ES-I3 (cell line): ENCODE measurements around the gene TBX1.
A peak's percentile ranks its signal among the peaks of the same experiment; 100 is the strongest.

Source experiments
- H3K36me3 ChIP-seq: 2 replicates; pipeline ENCODE4 v1.6.1; 2013; ENCODE audit warnings: mild to moderate bottlenecking, low read length, control low read depth, moderate library complexity; ENCODE audit not compliant: insufficient read depth
- H3K4me1 ChIP-seq: 2 replicates; pipeline ENCODE4 v1.6.1; 2013; ENCODE audit warnings: mild to moderate bottlenecking, control low read depth, low read length; ENCODE audit not compliant: insufficient read depth
- H3K9ac ChIP-seq: 2 replicates; pipeline ENCODE4 v1.6.1; 2013; ENCODE audit warnings: low read depth, mild to moderate bottlenecking, low read length, moderate library complexity
- H3K9me3 ChIP-seq: 2 replicates; pipeline ENCODE4 v1.6.1; 2013; ENCODE audit warnings: mild to moderate bottlenecking, low read length, moderate library complexity; ENCODE audit not compliant: control insufficient read depth, insufficient read depth

Gene TBX1

GRCh38 chr22:19728836-19729235 lies 31.7 kb upstream of the TBX1 start:
- no peaks in the 10 kb centered on the region for H3K9me3 ChIP-seq
- H3K4me1 ChIP-seq, result no peaks in the 10 kb centered on the region
- no peaks in the 10 kb centered on the region for H3K36me3 ChIP-seq
- H3K9ac ChIP-seq, result no peak overlapping the region

GRCh38 chr22:19729507-19729906 lies 31.1 kb upstream of the TBX1 start:
- Histone ChIP-seq H3K9ac (no peak overlapping the region), H3K4me1 (no peaks in the 10 kb centered on the region), H3K9me3 (no peaks in the 10 kb centered on the region)

GRCh38 chr22:19730198-19730597 lies 30.4 kb upstream of the TBX1 start:
- no peaks in the 10 kb centered on the region for H3K4me1 ChIP-seq
- H3K9ac ChIP-seq, result no peak overlapping the region
- no peaks in the 10 kb centered on the region for H3K36me3 ChIP-seq
- no peaks in the 10 kb centered on the region for H3K9me3 ChIP-seq

More at GRCh38 chr22:19729507-19729906, 31.1 kb upstream of the TBX1 start:
- no peaks in the 10 kb centered on the region for H3K36me3 ChIP-seq

GRCh38 chr22:19730655-19731360 lies 29.8 kb upstream of the TBX1 start:
- no peaks in the 10 kb centered on the region for H3K9me3 ChIP-seq
- no peaks in the 10 kb centered on the region for H3K36me3 ChIP-seq
- H3K9ac ChIP-seq, result peak overlapping the region; percentile 16; the same call in 1 of the 2 replicates
- H3K4me1 ChIP-seq, result no peaks in the 10 kb centered on the region

- Histone ChIP-seq H3K9me3 (no peaks in the 10 kb centered on the region), H3K36me3 (no peaks in the 10 kb centered on the region), H3K9ac (no peak overlapping the region), H3K4me1 (no peaks in the 10 kb centered on the region)
Observed at GRCh38 chr22:19731361-19732135, 29.0 kb upstream of the TBX1 start.

- H3K9me3 ChIP-seq, result no peaks in the 10 kb centered on the region
Observed at GRCh38 chr22:19732403-19733113, 28.0 kb upstream of the TBX1 start.

GRCh38 chr22:19733755-19734154 lies 26.8 kb upstream of the TBX1 start:
- Histone ChIP-seq H3K36me3 (no peaks in the 10 kb centered on the region), H3K9ac (no peak overlapping the region), H3K9me3 (no peaks in the 10 kb centered on the region), H3K4me1 (peaks cover 6% of the 10 kb centered on the region; the same call in 1 of the 2 replicates)

More at GRCh38 chr22:19732403-19733113, 28.0 kb upstream of the TBX1 start:
- Histone ChIP-seq H3K9ac (no peak overlapping the region), H3K36me3 (no peaks in the 10 kb centered on the region), H3K4me1 (no peaks in the 10 kb centered on the region)

GRCh38 chr22:19734163-19734562 lies 26.4 kb upstream of the TBX1 start:
- H3K9me3 ChIP-seq, result no peaks in the 10 kb centered on the region
- H3K36me3 ChIP-seq, result no peaks in the 10 kb centered on the region
- H3K9ac ChIP-seq, result no peak overlapping the region
- H3K4me1 ChIP-seq, result peaks cover 8% of the 10 kb centered on the region; the same call in 1 of the 2 replicates

GRCh38 chr22:19734837-19735382 lies 25.7 kb upstream of the TBX1 start:
- Histone ChIP-seq H3K9ac (no peak overlapping the region), H3K9me3 (no peaks in the 10 kb centered on the region), H3K4me1 (peaks cover 8% of the 10 kb centered on the region; the same call in 1 of the 2 replicates), H3K36me3 (no peaks in the 10 kb centered on the region)

GRCh38 chr22:19735665-19736510 lies 24.7 kb upstream of the TBX1 start:
- H3K4me1 ChIP-seq, result peaks cover 8% of the 10 kb centered on the region; the same call in 1 of the 2 replicates

GRCh38 chr22:19737846-19738663 lies 22.5 kb upstream of the TBX1 start:
- Histone ChIP-seq H3K4me1 (peaks cover 8% of the 10 kb centered on the region; the same call in 1 of the 2 replicates), H3K9me3 (no peaks in the 10 kb centered on the region), H3K9ac (no peak overlapping the region), H3K36me3 (no peaks in the 10 kb centered on the region)

More at GRCh38 chr22:19735665-19736510, 24.7 kb upstream of the TBX1 start:
- Histone ChIP-seq H3K36me3 (no peaks in the 10 kb centered on the region), H3K9me3 (no peaks in the 10 kb centered on the region), H3K9ac (no peak overlapping the region)

GRCh38 chr22:19738664-19739447 lies 21.7 kb upstream of the TBX1 start:
- no peak overlapping the region for H3K9ac ChIP-seq
- peaks cover 8% of the 10 kb centered on the region; the same call in 1 of the 2 replicates for H3K4me1 ChIP-seq
- H3K36me3 ChIP-seq, result no peaks in the 10 kb centered on the region
- no peaks in the 10 kb centered on the region for H3K9me3 ChIP-seq
